ENCODE measurements around the gene DGCR8. TPM values are rescaled to one million over a fixed set of nuclear protein-coding genes. Genes with fewer than 3 reads are reported as not detected.
"Not testable (repeated sequence)": the region's sequence is repeated elsewhere in the genome, so short reads cannot be mapped to it uniquely, and the experiment has no call there.

DGCR8 gene
- total RNA-seq, 2 experiments from 2014 or later: 35.0 to 38.8 TPM

DNA sequence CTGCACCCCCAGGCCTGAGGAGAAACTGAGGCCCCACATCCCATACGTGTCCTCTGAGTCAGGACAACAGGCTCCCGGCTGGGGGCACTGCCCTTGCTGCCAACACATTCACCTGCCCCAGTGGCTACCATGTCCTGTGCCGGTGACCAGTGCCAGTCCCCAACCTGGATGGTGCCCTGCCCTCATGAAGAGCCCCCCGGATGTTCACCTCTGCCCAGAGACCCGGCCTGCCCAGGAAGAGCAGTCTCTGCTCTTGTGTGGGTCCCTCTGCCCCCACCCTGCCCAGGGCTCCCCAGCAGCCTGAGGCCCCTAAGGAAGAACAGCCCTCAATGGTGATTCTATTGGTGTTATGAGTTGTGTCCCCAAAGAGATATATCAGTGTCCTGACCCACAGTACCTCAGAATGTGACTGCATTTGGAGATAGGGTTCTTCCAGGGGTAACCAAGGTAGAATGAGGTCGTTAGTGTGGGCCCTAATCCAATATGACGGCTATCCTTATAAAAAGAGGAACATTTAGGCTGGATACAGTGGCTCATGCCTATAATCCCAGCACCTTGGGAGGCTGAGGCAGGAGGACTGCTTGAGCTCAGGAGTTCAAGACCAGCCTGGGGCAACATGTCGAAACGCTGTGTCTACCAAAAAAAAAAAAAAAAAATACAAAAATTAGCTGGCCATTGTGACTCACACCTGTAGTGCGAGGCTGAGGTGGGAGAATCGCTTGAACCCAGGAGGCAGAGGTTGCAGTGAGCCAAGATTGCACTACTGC lies 13.2 kb upstream of the DGCR8 start:
- TF ChIP-seq, protein P1, sequence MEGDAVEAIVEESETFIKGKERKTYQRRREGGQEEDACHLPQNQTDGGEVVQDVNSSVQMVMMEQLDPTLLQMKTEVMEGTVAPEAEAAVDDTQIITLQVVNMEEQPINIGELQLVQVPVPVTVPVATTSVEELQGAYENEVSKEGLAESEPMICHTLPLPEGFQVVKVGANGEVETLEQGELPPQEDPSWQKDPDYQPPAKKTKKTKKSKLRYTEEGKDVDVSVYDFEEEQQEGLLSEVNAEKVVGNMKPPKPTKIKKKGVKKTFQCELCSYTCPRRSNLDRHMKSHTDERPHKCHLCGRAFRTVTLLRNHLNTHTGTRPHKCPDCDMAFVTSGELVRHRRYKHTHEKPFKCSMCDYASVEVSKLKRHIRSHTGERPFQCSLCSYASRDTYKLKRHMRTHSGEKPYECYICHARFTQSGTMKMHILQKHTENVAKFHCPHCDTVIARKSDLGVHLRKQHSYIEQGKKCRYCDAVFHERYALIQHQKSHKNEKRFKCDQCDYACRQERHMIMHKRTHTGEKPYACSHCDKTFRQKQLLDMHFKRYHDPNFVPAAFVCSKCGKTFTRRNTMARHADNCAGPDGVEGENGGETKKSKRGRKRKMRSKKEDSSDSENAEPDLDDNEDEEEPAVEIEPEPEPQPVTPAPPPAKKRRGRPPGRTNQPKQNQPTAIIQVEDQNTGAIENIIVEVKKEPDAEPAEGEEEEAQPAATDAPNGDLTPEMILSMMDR (IDR thresholded peaks at IDR 0.05): no peak
- H3K27ac Mint-ChIP-seq: no peak overlapping the region
- H3K27me3 Mint-ChIP-seq: no peaks in the 10 kb centered on the region
- ChIA-PET POLR2A (interaction anchor here (0.6 kb wide), 1 partner anchor 28 kb away, joined by 5 read pairs; no protein-coding TSS in a partner anchor), CTCF (no interaction called here)
- H3K4me3 Mint-ChIP-seq: no peak overlapping the region
- H3K36me3 Mint-ChIP-seq (ENCODE audit: low read depth): peaks cover 3% of the 10 kb centered on the region
- no peaks in the 10 kb centered on the region for H3K9me3 Mint-ChIP-seq
- intact Hi-C loops (cut with micrococcal nuclease): no loop called here
- ATAC-seq (no peak), DNase-seq (no peak)
- H3K4me1 Mint-ChIP-seq (ENCODE audit: low read depth): no peaks in the 10 kb centered on the region

DNA sequence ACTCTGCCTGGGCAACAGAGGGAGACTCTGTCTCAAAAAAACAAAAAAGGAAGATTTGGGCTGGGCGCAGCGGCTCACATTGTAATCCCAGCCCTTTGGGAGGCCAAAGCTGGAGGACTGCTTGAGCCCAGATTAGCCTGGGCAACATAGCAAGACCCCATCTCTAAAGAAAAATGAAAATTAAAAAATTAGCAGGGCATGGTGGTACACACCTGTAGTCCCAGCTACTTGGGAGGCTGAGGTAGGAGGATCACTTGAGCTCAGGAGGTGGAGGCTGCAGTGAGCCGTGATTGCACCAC lies 12.7 kb upstream of the DGCR8 start:
- H3K36me3 Mint-ChIP-seq (ENCODE audit: low read depth); intact Hi-C loops (cut with micrococcal nuclease): not testable (repeated sequence)

GRCh38 chr22:20068640-20069039 lies 11.4 kb upstream of the DGCR8 start:
- ATAC-seq: no peak
- TF ChIP-seq, protein P1 (IDR thresholded peaks at IDR 0.05): no peak
- CTCF ChIA-PET: interaction anchor here (0.9 to 1.3 kb wide), 2 partner anchors 43 to 46 kb away, joined by 3 read pairs; no protein-coding TSS in a partner anchor
- Mint-ChIP-seq H3K4me3 (no peak overlapping the region), H3K4me1 (ENCODE audit: low read depth) (no peaks in the 10 kb centered on the region), H3K27me3 (no peaks in the 10 kb centered on the region), H3K36me3 (ENCODE audit: low read depth) (no peaks in the 10 kb centered on the region), H3K9me3 (no peaks in the 10 kb centered on the region), H3K27ac (no peak overlapping the region)
- POLR2A ChIA-PET: no interaction called here
- intact Hi-C loops (cut with micrococcal nuclease): no loop called here
- no peak for DNase-seq

More for the DNA sequence above, 12.7 kb upstream of the DGCR8 start:
- not testable (repeated sequence) for H3K27me3 Mint-ChIP-seq; DNase-seq; H3K4me1 Mint-ChIP-seq (ENCODE audit: low read depth); H3K4me3 Mint-ChIP-seq; H3K27ac Mint-ChIP-seq; ATAC-seq; H3K9me3 Mint-ChIP-seq
- ChIA-PET POLR2A (interaction anchor here (0.6 to 0.9 kb wide), 2 partner anchors 34 to 36 kb away, joined by 3 read pairs; no protein-coding TSS in a partner anchor), CTCF (interaction anchor here (1.3 kb wide), 1 partner anchor 44 kb away, joined by 3 read pairs; no protein-coding TSS in a partner anchor)

DNA sequence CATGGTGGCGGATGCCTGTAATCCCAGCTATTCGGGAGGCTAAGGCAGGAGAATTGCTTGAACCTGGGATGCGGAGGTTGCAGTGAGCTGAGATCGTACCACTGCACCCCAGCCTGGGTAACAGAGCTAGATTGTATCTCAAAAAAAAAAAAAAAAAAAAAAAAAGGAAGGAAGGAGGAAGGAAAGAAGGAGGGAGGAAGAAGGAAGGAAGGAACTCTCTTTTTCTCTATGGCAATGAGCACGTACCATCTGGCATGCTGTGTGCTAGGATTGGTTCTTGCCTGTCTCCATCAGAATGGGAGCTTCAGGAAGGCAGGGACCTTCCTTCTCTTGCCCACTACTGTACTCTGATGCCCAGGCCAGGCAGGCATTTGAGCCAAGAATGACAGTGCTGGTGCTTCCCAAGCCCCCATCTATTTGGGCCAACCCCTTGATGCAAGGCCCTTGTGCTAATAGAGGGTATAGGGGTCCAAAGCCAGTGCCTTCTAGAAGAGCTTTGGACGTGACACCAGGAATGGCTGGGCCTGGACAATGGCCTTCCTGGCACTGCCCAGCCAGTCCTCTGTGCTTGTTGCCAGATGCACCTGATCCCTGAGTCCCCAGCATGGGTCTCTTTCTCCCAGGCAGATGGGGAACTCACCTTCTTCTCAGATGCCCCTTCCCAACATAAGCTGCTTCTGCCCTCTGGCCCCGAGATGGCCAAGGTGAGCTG lies 10.6 kb upstream of the DGCR8 start:
- Mint-ChIP-seq H3K4me3 (no peak overlapping the region), H3K27ac (no peak overlapping the region), H3K4me1 (ENCODE audit: low read depth) (no peaks in the 10 kb centered on the region), H3K9me3 (no peaks in the 10 kb centered on the region), H3K36me3 (ENCODE audit: low read depth) (no peaks in the 10 kb centered on the region), H3K27me3 (no peaks in the 10 kb centered on the region)
- CTCF ChIA-PET: interaction anchor here (1.2 kb wide), 1 partner anchor 10 kb away, joined by 4 read pairs; no protein-coding TSS in a partner anchor
- no peak for ATAC-seq
- TF ChIP-seq, protein P1 (IDR thresholded peaks at IDR 0.05): no peak
- intact Hi-C loops (cut with micrococcal nuclease): no loop called here
- POLR2A ChIA-PET: no interaction called here
- no peak for DNase-seq

DNA sequence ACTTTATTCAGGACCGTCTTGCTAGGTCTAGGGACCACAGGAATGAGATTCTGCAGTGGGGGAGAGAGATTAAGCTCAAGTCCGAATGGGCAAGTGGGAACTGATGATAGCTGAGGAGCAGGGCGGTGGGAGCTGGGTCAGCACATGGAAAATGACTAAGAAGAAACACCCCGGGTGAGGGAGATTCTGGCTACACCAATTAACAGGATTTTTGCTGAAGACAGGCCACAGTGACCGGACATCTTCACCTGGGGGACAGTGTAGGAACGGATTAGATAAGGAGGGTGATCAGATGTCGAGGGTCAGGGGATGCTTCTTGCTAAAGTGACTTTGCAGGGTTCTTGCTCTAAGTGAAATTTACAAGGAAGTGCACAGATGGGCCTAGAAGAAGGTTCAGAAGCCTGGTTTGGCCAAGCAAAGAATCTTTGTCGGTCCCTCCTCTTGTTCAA lies 8.5 kb upstream of the DGCR8 start:
- DNase-seq (no peak), ATAC-seq (no peak)
- no peak overlapping the region for H3K4me3 Mint-ChIP-seq
- POLR2A ChIA-PET: interaction anchor here (1.5 kb wide), 1 partner anchor 40 kb away, joined by 3 read pairs; no protein-coding TSS in a partner anchor
- TF ChIP-seq, protein P1 (IDR thresholded peaks at IDR 0.05): no peak
- no peaks in the 10 kb centered on the region for H3K4me1 Mint-ChIP-seq (ENCODE audit: low read depth)
- H3K36me3 Mint-ChIP-seq (ENCODE audit: low read depth): no peaks in the 10 kb centered on the region
- no peaks in the 10 kb centered on the region for H3K27me3 Mint-ChIP-seq
- intact Hi-C loops (cut with micrococcal nuclease): no loop called here
- H3K9me3 Mint-ChIP-seq: no peaks in the 10 kb centered on the region
- no peak overlapping the region for H3K27ac Mint-ChIP-seq
- CTCF ChIA-PET: interaction anchor here (1.6 kb wide), 1 partner anchor 58 kb away, joined by 4 read pairs; no protein-coding TSS in a partner anchor
